NK-92 (cell line): ENCODE data around the gene LDLRAD4.

Source experiments
- DNase-seq: peaks from one replicate; lab custom pipeline; 2025; ENCODE audit not compliant: unreplicated experiment; lab: John Stamatoyannopoulos, UW

The LDLRAD4 gene

DNA sequence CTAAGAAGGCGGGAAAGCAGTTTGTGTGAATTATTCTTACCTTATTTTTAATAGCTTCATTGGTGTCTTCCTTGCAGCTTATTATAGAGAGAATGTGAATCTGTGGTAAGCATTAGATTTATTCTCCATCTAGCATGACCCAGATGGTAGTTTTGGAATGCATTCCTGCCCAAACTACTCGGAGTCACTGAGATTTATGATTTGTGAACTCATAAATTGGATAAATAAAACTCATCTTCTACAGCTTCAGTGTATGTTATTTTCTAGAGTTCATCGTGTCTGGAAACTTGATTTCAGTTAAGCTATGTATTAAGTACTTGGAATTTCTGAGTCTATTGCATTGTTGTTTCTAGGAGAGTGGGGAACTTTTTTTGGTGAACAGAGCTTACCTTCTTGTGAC is 337.3 kb downstream of the LDLRAD4 start:
- DNase-seq: no peak

DNA sequence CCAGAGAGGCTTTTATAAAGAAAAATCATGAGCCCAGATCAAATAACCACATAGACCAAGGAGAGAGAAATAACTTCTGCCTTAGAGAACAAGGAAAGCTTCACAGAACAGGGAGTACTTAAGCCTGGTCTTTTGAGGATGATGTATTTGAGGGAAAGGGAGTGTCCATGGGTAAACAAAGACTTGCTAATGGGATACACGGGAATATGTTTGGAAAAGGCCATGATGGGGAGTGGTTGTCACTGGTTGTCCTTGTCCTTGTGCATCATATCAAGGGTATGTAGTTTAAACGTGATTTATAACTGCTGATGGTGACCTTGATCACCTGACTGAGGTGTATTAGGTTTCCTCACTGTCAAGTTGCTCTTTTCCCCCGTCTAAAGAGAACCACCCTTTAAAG is 337.9 kb downstream of the LDLRAD4 start:
- DNase-seq: no peak

DNA sequence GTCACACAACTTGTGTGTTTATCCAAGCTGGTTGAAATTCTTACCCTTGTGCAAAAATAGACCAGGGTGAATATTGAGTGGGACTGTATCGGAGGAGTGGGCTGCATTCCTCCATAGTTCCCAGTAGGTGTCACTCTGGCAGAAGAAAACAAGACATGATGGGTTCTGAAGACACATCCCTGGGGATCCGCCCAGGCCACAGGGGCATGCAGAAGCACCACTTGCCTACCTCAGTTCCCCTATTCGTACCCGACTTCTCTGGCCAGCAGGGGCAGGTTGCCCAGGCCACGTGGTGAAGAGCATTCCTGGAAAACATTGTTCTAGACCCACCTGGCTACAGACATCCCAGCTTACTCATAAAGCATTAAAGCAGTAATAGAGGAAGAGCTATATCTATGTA is 339.6 kb downstream of the LDLRAD4 start:
- no peak for DNase-seq

DNA sequence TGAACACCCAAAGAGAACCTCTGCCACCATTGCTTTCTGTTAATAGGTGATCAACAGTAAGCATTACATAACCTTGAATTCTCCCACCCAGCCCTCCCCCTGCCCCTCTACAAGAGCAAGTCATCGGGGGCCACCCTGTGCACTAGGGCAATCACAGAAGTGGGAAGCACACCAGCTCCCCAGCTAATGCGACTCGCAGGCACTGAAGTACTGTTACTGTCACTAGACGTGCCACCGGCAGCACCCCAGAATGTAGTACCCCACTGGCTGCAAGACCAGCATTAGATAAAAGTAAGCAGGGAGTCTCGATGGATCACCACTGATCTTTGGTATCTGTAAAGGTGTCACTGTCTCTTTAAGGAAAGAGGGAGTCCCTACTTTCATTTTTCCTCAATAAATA is 340.2 kb downstream of the LDLRAD4 start:
- no peak for DNase-seq

DNA sequence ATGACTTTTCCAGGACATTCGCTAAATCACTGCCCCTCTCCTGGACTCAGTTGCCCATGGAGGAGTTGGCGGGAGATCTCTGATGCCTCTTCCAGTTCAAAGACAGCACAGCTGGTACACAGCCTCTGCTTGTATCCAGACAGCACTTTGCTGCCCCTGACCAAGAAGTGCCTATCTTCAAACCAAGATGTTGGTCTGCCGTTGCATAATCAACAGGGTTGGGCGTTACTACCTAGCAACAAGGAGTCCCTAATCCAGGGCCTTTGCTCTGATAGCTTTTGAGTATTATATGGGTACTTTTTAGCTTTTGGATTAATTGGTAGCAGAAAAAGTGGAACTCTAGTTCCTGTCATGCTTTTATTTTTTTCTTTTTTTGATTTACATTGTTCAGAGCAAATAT is 341.2 kb downstream of the LDLRAD4 start:
- no peak for DNase-seq

DNA sequence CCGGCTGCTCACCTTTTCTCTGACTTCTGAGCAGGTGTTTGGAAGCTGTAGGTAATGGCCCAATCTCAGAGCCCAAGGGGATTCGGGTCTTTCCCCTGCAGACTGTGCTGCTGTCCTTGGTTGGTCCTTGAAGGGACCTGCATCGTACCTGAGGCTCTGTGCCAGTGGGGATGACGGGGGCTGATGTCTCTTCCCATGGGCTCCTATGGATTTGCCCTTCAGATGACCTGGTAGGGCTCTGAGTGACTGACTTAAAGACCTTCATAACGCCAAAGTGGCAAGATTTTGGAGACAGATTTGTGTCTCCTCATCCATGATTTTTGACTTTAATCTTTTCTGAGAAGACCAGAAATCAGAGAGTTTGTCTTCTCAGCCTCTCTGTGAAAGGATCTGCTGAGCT is 341.7 kb downstream of the LDLRAD4 start:
- no peak for DNase-seq

DNA sequence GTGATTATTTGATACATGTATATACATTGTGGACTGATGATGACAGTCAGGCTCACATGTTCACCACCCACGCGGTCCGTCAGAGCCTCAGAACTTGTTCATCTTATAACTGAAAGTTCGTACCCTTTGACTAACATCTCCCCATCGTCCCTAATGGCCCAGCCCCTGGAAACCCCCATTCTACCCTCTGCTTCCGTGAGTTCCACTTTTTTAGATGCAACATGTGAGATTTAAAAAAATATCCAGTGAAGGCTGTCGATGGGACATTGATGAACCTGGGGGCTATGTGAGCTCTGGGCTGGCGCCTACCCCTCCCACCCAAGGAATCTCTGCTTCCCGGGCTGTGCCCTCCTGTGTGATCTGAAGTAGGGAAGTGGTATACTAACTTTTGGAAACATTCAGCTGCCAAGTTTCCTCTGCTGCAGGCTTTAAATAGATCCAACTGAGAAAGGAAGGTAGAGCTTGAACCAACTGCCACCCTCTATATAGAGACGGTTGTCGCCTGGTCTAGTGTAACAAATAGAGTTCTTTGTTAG is 344.0 kb downstream of the LDLRAD4 start:
- no peak for DNase-seq

DNA sequence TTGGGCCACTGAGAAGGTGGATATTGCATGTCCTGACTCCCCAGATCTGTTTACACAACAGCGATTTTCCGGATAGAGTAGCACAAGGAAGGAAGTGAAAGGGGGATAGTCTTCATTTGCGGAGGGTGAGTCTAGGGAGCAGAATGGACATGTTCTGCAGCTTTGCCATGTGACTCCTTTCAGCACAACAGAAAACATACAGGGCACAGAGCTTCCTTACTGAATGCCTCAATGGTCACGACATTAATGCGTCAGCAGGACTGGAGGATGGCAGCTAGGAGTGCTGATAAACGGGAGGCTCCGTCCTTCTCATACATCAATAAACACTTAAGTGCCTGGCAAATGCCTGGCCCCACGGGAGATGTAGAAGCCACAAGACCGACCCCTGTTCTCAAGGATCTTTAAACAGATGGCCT is 344.8 kb downstream of the LDLRAD4 start:
- DNase-seq: no peak

DNA sequence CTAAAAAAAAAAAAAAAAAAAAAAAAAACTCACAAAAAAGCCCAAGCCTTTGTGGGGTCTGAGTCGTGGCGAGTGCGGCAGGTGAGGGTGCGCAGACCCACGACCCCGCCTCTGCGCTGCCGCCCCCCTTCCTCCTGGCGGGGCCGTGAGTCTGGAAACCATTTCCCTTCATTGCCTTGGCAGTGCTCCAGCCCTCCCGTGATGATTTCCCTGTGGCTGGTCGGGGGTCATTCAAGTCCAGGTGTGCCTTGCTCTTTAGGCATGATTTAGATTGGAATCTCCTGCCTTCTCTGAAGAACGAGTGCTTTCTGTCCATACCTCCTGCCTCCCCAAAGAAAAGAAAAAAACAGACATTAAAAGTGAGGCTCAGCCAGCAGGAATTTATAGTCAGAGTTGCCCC is 346.0 kb downstream of the LDLRAD4 start:
- no peak for DNase-seq

DNA sequence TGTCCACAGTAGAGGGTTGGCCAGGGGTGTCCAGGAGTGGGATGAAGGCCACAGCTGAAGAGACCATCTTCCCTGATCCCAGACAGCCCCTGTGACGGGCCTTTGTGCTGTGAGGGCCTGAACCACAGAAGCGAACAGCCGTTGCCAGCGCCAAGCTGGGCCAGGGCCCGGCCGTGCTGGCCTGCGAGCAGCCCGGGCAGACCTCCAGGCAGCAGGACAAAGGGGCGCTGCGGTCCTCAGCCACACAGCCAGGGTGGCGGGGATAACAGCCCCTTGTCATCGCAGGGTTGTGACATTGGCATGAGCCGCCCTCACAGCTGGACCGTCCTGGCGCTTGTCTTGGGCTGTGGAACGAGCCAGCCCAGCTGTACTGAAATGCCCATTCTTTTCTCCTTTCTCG is 346.7 kb downstream of the LDLRAD4 start:
- DNase-seq: no peak

DNA sequence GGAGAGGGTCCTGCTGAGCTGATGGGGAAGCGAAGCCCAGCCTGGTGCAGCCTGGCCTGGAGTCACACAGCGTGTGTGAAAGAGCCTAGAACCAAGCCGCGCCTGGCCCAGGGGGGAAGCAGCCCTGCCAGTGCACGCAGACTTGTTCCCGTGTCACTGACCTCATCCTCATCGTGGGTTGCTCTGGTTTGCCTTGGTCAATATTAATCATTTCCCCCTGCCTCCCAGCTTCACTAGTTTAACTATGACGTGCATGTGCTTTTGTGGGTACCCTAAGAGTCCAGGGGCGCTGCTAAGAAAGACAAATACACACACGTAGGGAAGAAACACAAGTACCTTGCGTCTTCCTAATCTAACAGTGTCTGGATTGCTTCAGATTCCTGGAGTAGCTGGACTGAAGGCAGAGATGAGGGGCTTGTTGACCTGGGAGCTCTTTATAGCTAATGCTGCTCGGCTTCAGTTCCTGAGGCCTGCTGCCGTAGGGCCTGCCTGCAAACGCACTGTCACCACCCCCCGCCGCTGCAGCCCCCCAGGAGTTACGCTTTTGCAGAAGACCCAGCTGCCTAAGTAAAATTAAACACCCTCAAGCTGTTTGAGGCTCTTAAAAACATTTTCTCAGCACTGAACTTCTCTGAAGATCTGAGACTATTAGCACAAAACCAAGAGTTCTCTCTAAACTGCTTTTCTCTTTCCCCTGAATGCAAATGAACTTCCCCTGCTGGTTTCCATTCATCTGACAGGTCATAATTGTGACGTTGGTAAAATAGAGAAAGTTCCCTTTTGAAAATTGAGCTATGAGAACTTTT is 348.6 kb downstream of the LDLRAD4 start:
- no peak for DNase-seq

DNA sequence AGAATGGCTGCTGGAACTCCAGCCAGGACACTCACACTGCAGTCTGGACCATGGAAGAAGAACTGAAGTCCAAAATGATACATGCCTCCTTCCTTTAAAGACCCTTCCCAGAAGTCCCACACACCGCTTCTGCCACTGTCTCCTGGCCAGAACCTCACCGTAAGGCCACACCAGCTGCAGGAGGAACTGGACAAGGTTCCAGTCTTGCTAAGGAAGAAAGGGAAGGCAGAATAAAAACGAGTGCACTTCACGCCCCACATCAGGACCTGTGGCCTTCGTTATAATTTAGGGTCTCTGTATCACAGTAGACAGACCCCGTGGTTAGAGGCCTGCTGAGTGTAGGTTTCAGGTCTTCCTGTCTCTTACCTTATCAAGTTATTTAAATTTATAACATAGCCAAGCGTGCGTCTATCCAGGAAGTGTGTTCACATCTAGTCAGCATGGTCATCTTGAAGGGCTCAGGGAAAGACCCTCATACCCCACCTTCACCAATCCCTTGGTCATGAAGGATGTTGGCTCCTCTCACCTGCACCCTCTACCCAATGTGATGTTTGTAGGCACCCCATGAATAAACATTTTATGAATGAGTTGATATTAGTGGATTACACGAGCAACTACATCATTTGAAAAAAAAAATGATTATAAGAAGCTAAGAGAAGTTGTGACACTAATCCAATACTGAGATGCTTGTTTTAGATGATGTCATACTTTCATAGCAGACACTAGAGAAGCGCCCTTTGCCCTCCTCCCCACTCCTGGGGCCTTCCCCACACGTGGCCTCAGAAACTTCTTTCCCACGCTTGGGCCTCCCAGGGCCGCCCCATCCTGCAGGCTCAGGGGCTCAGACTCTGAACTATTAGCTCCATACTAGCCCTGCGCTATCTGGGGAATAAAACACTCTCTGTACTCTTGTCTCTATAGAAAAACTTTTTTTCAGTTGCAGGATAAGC is 350.2 kb downstream of the LDLRAD4 start:
- no peak for DNase-seq

DNA sequence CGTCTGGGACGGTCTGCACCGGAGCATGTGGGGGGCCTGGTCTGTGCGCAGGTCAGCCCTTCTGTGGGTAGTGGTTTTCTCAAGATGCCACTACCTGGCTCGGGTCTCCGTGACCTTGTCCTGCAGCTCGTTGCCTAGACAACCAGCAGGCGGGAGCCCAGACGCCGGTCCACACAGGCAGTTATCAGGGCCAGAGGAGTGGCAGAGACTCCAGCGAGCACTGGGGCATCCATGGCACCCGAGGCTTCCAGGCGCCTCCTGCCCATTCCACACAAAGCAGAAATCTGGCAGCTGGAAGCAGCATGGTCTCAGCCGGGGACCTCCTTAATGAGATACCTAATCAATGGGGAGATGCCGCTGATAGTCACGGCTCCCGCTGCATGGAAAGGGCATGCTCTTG is 351.7 kb downstream of the LDLRAD4 start:
- no peak for DNase-seq

DNA sequence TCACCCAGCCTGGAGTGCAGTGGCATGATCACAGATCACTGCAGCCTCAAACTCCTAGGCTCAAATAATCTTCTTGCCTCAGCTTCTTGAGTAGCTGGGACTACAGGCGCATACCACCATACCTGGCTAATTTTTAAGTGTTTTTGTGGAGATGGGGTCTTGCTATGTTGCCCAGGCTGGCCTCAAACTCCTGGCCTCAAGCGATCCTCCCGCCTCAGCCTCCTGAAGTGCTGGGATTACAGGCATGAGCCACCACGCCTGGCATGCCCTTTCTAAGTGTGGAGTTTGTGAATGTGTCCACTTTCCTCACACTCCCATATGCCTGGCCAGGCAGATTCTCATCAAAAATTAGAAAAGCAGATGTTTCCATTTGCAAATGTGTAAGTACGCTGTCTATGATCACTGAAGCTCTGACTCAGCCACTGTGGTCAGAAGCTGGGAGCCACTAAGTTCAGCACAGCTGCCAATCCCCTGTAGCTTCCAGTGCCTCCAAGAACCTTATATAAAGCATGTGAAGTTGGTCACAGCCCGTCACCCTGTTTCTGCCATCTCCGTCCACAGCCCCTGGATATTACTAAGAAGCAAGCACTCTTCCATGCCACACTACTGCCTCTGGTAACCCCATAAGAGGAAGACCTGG is 352.4 kb downstream of the LDLRAD4 start:
- DNase-seq: no peak

DNA sequence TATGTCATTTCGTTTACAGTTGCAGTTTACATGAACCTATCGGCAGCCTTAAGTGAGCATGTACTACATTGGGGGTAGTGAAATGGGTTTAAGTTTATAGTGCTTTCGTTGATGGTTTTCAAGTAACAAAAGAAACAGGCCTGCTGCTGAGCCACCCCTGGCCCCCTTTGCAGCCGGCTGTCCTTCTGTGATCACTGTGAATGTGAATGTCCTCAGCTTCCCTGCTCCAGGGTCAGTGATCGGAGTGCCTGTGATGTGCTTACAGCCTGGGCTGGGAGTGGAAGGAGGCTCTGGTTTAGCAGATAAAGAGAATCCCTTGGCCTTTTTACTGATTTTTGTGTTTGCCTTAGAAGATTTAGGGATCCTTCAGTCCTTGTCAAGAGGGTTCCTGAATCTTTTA is 353.6 kb downstream of the LDLRAD4 start:
- DNase-seq: no peak

DNA sequence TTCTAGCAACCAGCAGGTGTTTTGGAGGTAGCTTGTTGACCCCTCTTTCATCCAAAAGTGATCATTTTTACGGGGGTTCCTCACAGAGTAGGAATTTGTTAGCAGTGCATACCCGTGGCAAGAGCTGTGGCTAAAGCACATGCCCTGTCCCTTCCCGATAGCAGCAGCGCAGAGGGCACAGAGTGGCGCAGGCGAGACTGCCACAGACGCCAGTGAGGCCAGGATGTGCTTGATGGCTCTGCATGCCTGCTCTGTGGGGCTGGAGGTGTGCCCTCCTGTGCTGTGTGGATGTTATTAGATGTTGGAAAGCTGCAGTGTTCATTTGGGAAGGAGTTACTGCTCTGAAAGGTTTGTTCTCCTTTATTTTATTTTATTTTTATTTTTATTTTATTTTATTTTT is 354.2 kb downstream of the LDLRAD4 start:
- no peak for DNase-seq

DNA sequence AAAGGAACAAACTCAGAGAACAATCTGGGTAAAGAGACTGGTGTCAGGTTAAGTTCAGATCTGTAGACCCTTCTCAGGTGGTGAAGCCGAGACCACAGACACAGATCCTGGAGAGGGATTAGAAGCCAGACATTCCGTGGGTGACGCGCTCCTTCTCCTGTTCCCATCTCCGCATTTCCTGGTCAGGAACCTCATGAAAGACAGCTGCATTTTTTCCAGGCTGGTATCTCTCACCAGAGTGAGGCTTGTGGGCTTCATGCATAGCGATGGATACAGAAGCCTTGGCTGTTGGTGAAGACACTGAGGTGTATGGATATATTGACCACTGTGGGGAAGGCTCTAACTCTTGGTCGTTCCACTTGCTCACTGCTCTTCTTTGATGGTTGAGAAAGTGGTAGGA is 355.2 kb downstream of the LDLRAD4 start:
- DNase-seq: no peak

DNA sequence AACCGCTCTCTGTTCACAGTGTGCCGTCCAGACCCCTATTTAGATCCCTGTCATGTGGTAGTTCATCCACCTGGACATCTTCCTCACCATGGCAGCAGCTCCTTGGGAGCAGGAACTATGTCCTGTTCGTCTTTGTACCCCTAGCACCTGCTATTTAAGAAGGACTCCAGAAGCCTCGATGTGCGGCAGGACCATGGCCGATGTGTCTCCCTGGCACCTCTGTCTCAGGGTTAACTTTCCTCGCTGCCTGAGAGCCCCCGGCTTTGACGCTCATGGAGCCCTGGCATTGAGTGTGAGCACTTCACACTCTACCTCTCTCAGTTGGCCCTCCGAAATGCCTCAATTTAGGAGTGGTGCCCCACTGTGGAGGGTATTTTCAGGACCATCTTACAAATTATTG is 355.8 kb downstream of the LDLRAD4 start:
- DNase-seq: no peak

DNA sequence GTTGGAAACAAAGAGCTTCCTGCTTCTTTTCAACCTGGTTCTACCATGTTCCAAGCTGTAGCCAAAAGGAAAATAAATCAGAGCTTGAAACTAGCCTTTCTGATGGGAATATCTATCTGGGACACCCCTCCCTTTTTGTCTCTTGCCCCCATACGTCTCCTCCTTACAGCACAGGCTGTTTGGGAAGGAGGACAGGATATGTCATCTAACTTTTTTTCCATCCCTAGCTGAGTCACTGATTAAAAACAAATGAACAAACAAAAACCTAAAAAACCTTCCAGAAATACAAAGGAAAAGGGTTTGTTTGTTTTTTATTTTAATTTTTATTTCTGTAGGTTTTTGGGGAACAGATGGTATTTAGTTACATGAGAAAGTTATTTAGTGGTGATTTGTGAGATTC is 356.2 kb downstream of the LDLRAD4 start:
- no peak for DNase-seq

DNA sequence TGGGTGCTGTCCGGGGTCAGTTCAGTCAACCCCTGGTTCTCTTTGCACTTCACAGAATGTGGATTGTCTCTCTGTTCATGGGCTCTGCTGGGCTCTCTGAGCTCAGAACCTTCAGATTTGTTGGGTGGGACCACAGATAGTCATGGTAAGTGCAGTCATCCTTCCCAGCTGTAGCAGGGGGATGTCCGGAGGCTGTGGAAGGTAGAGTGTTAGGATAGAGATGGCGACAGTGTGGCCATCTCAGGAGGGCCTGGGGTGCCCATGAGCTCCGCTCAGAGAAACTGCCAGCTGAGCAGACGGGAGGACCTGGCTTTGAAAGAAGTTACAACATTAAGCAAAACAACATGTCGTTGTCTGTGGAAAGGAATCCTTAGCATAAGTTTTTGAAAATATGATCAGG is 358.0 kb downstream of the LDLRAD4 start:
- no peak for DNase-seq

DNA sequence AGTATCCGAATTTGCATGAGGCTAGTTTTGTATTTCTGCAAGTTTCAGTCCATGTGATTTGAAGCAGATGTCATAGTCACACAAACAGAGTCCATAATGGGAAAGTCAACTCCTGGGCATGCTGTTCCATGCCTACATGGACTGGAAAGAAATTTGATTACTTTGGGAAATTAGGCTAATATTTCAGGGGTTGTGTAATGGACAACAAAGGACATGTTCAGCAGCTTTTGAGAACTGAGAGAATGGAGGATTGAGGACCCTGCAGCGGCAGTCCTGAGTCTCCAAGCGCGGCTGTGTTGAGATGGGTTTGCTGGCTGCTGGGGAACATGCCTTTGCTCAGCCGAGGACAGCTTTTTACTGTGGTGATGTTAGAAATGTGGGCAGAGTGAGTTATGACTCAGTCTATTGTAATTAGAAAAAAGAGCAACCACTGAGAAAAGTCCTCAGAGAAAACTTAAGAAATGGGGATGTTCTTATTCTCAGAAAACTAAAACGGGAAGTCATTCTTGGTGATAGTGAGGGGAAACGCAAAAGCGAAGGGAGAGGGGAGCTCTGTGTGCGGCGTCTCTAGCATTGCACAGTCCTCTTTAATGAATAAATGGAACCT is 358.6 kb downstream of the LDLRAD4 start:
- DNase-seq: no peak
